Esophagus squamous epithelium (tissue), 5 donors: ENCODE results near the gene GP5. TPM values are rescaled to one million over a fixed set of nuclear protein-coding genes. Genes with fewer than 3 reads are reported as not detected.

ENCODE experiments used
- DNase-seq: peaks from one replicate; lab custom pipeline; 2025; lab: John Stamatoyannopoulos, UW
- H3K27ac ChIP-seq, 4 donors: fragments of 200-600 bp; sonication (generic); one replicate each; pipeline ENCODE4 v1.5.1; 2016 to 2019; ENCODE audit warnings: mild to moderate bottlenecking in 1 of 4
- H3K27me3 ChIP-seq, 4 donors: fragments of 200-600 bp; sonication (generic); 1 replicate in 3 of 4; 2 replicates in 1 of 4; pipeline versions ENCODE4 v1.5.1 to v1.6.0; 2017 to 2021; ENCODE audit warnings: antibody characterized with exemption in 1 of 4
- H3K36me3 ChIP-seq, 3 donors: fragments of 200-600 bp; sonication (generic); one replicate each; pipeline ENCODE4 v1.5.1; 2016 to 2019
- H3K4me1 ChIP-seq, 3 donors: fragments of 200-600 bp; sonication (generic); one replicate each; pipeline ENCODE4 v1.5.1; 2017 to 2019
- H3K4me3 ChIP-seq, 4 donors: fragments of 200-600 bp; sonication (generic); 1 replicate in 3 of 4; 2 replicates in 1 of 4; pipeline ENCODE4 v1.5.1; 2016 to 2019; ENCODE audit warnings: mild to moderate bottlenecking in 2 of 4, moderate library complexity in 1 of 4
- H3K9me3 ChIP-seq, 3 donors: fragments of 200-600 bp; sonication (generic); one replicate each; pipeline ENCODE4 v1.5.1; 2016 to 2019
- CTCF ChIP-seq, 6 experiments: fragments of 450-650 bp in 4 of 6; fragments of 200-600 bp in 2 of 6; sonication (generic) in 2 of 6; IDR thresholded peaks; one replicate each; pipeline ENCODE4 v1.5.1; 2016 to 2019; ENCODE audit warnings: antibody characterized with exemption in 6 of 6, mild to moderate bottlenecking in 4 of 6, moderate library complexity in 4 of 6
- POLR2A ChIP-seq, 4 donors: fragments of 450-650 bp; IDR thresholded peaks; one replicate each; pipeline ENCODE4 v1.6.1; 2017; ENCODE audit warnings: antibody characterized with exemption in 4 of 4, mild to moderate bottlenecking in 4 of 4, moderate library complexity in 3 of 4
- WGBS, 2 donors: methylation state at CpG; one replicate each; pipeline ENCODE4 v1.1.5; 2018; 5-methylcytosine and 5-hydroxymethylcytosine counted together
- intact Hi-C: fragments of 100-400 bp; cut with DNase I; formaldehyde crosslinking; loops from one replicate; pipeline ENCODE4 v1.15.0; 2022
- total RNA-seq, 4 donors: library from RNA; depleted of rRNA; stranded (reverse); fragments of >200 nt; gene quantifications; one replicate each; pipeline ENCODE4 v1.1.0, GENCODE V29; 2016
- donor health status: DM: yes; HTN: yes; CAD: no.

The GP5 gene
- total RNA-seq, 4 donors from 2014 or later, result 0.38 TPM; not detected in 3

- no peak overlapping the region for H3K27ac ChIP-seq
- no peaks in the 10 kb centered on the region for H3K9me3 ChIP-seq
- no peak overlapping the region for H3K4me3 ChIP-seq
- no peaks in the 10 kb centered on the region for H3K36me3 ChIP-seq
- DNase-seq, result no peak
- TF ChIP-seq CTCF (IDR thresholded peaks at IDR 0.05), result no peak
- no peak for TF ChIP-seq POLR2A (IDR thresholded peaks at IDR 0.05)
- H3K27me3 ChIP-seq, result peaks cover 0 to 55% (median 0%) of the 10 kb centered on the region in 4 donors
- peaks cover 0 to 5% (median 0%) of the 10 kb centered on the region in 3 donors for H3K4me1 ChIP-seq
- WGBS, 2 donors, result 77 to 82% methylated on average over 9 of the region's 10 CpGs
- intact Hi-C loops, result no loop called here
These were observed 22.9 kb downstream of the GP5 start for GRCh38 chr3:194376241-194376560.

GRCh38 chr3:194375473-194376240, 23.4 kb downstream of the GP5 start:
- TF ChIP-seq CTCF (IDR thresholded peaks at IDR 0.05) (no peak), POLR2A (IDR thresholded peaks at IDR 0.05) (no peak)
- Histone ChIP-seq H3K36me3 (no peaks in the 10 kb centered on the region), H3K4me1 (peaks cover 0 to 5% (median 0%) of the 10 kb centered on the region in 3 donors), H3K4me3 (no peak overlapping the region), H3K27ac (no peak overlapping the region), H3K9me3 (no peaks in the 10 kb centered on the region), H3K27me3 (peaks cover 0 to 57% (median 0%) of the 10 kb centered on the region in 4 donors)
- no peak for DNase-seq
- WGBS, 2 donors, result 22 to 42% methylated on average over 7 to 11 of the region's 15 CpGs
- intact Hi-C loops, result no loop called here

GRCh38 chr3:194374935-194375334, 24.1 kb downstream of the GP5 start:
- no peaks in the 10 kb centered on the region for H3K36me3 ChIP-seq
- peaks cover 0 to 5% (median 0%) of the 10 kb centered on the region in 3 donors for H3K4me1 ChIP-seq
- no peak overlapping the region for H3K4me3 ChIP-seq
- DNase-seq, result no peak
- no peak overlapping the region for H3K27ac ChIP-seq
- 77 to 86% methylated on average over 6 to 7 of the region's 10 CpGs for WGBS, 2 donors
- peaks cover 0 to 57% (median 0%) of the 10 kb centered on the region in 4 donors for H3K27me3 ChIP-seq
- H3K9me3 ChIP-seq, result no peaks in the 10 kb centered on the region
- intact Hi-C loops, result no loop called here
- no peak for TF ChIP-seq POLR2A (IDR thresholded peaks at IDR 0.05)
- TF ChIP-seq CTCF (IDR thresholded peaks at IDR 0.05), result no peak

- DNase-seq, result no peak
- H3K27ac ChIP-seq, result no peak overlapping the region
- TF ChIP-seq POLR2A (IDR thresholded peaks at IDR 0.05) (no peak), CTCF (IDR thresholded peaks at IDR 0.05) (no peak)
- H3K4me3 ChIP-seq, result no peak overlapping the region
- H3K4me1 ChIP-seq, result peaks cover 0 to 5% (median 0%) of the 10 kb centered on the region in 3 donors
- intact Hi-C loops, result no loop called here
- whole genome bisulfite sequencing, 2 donors, result 73 to 75% methylated on average over 8 of the region's 8 CpGs
- H3K9me3 ChIP-seq, result no peaks in the 10 kb centered on the region
- H3K27me3 ChIP-seq, result peaks cover 0 to 57% (median 0%) of the 10 kb centered on the region in 4 donors
- H3K36me3 ChIP-seq, result no peaks in the 10 kb centered on the region
These were observed 25.2 kb downstream of the GP5 start for GRCh38 chr3:194373899-194374298.

- no peaks in the 10 kb centered on the region for H3K36me3 ChIP-seq
- peaks cover 0 to 56% (median 2%) of the 10 kb centered on the region in 4 donors for H3K27me3 ChIP-seq
- H3K9me3 ChIP-seq, result no peaks in the 10 kb centered on the region
- no peak for DNase-seq
- peaks cover 0 to 5% (median 0%) of the 10 kb centered on the region in 3 donors for H3K4me1 ChIP-seq
- 60 to 85% methylated on average over 1 to 6 of the region's 14 CpGs for WGBS, 2 donors
- no peak for TF ChIP-seq CTCF (IDR thresholded peaks at IDR 0.05)
- TF ChIP-seq POLR2A (IDR thresholded peaks at IDR 0.05), result no peak
- H3K4me3 ChIP-seq, result no peak overlapping the region
- H3K27ac ChIP-seq, result no peak overlapping the region
- intact Hi-C loops, result no loop called here
These were observed 26.0 kb downstream of the GP5 start for GRCh38 chr3:194373028-194373427.
